ENCODE measurements around the gene ATP8B4.

ATP8B4 gene

GRCh38 chr15:49870472-49870871, 248.6 kb downstream of the ATP8B4 start:
- in situ Hi-C loops (cut with MboI; ENCODE audit: low sequenced_read_pairs) = no loop called here

- in situ Hi-C loops (cut with MboI; ENCODE audit: low sequenced_read_pairs) = no loop called here
These were observed 250.7 kb downstream of the ATP8B4 start for GRCh38 chr15:49868348-49868747.

GRCh38 chr15:49865925-49866757, 252.9 kb downstream of the ATP8B4 start:
- in situ Hi-C loops (cut with MboI; ENCODE audit: low sequenced_read_pairs) = no loop called here

GRCh38 chr15:49864251-49864650, 254.8 kb downstream of the ATP8B4 start:
- in situ Hi-C loops (cut with MboI; ENCODE audit: low sequenced_read_pairs) = no loop called here

- in situ Hi-C loops (cut with MboI; ENCODE audit: low sequenced_read_pairs) = no loop called here
These were observed 255.4 kb downstream of the ATP8B4 start for GRCh38 chr15:49863431-49864224.

- in situ Hi-C loops (cut with MboI; ENCODE audit: low sequenced_read_pairs) = no loop called here
These were observed 258.9 kb downstream of the ATP8B4 start for GRCh38 chr15:49860101-49860500.

GRCh38 chr15:49857496-49858475, 261.2 kb downstream of the ATP8B4 start:
- in situ Hi-C loops (cut with MboI; ENCODE audit: low sequenced_read_pairs) = no loop called here

GRCh38 chr15:49855917-49856637, 263.0 kb downstream of the ATP8B4 start:
- in situ Hi-C loops (cut with MboI; ENCODE audit: low sequenced_read_pairs) = no loop called here

GRCh38 chr15:49852756-49853155, 266.3 kb downstream of the ATP8B4 start:
- in situ Hi-C loops (cut with MboI; ENCODE audit: low sequenced_read_pairs) = no loop called here

- in situ Hi-C loops (cut with MboI; ENCODE audit: low sequenced_read_pairs) = no loop called here
These were observed 270.2 kb downstream of the ATP8B4 start for GRCh38 chr15:49848807-49849206.

GRCh38 chr15:49848282-49848724, 270.7 kb downstream of the ATP8B4 start:
- in situ Hi-C loops (cut with MboI; ENCODE audit: low sequenced_read_pairs) = no loop called here

GRCh38 chr15:49847423-49848281, 271.4 kb downstream of the ATP8B4 start:
- in situ Hi-C loops (cut with MboI; ENCODE audit: low sequenced_read_pairs) = no loop called here

GRCh38 chr15:49844390-49844789, 274.6 kb downstream of the ATP8B4 start:
- in situ Hi-C loops (cut with MboI; ENCODE audit: low sequenced_read_pairs) = no loop called here

GRCh38 chr15:49843725-49844124, 275.3 kb downstream of the ATP8B4 start:
- in situ Hi-C loops (cut with MboI; ENCODE audit: low sequenced_read_pairs) = no loop called here

- in situ Hi-C loops (cut with MboI; ENCODE audit: low sequenced_read_pairs) = no loop called here
These were observed 276.9 kb downstream of the ATP8B4 start for GRCh38 chr15:49842031-49842730.

- in situ Hi-C loops (cut with MboI; ENCODE audit: low sequenced_read_pairs) = no loop called here
These were observed 286.5 kb downstream of the ATP8B4 start for GRCh38 chr15:49832511-49832910.

- in situ Hi-C loops (cut with MboI; ENCODE audit: low sequenced_read_pairs) = no loop called here
These were observed 287.6 kb downstream of the ATP8B4 start for GRCh38 chr15:49831206-49831965.

- in situ Hi-C loops (cut with MboI; ENCODE audit: low sequenced_read_pairs) = no loop called here
These were observed 288.6 kb downstream of the ATP8B4 start for GRCh38 chr15:49830391-49830790.

Measured in HL-60/S4 treated with phorbol 12-myristate 13-acetate at 8.2 ng/mL for 4 days and 3 days (cell line).